ENCODE results near the gene SLC32A1. TPM values are rescaled to one million over a fixed set of nuclear protein-coding genes. Genes with fewer than 3 reads are reported as not detected.

The SLC32A1 gene
- total and polyA plus RNA-seq, 9 donors, result not detected

- no peaks in the 10 kb centered on the region for H3K9me3 ChIP-seq
- no peak for DNase-seq
- WGBS, 3 donors, result 85 to 91% (median 91%) methylated on average over 4 of the region's 4 CpGs
- TF ChIP-seq CTCF (IDR thresholded peaks at IDR 0.05) (no peak), POLR2A (IDR thresholded peaks at IDR 0.05) (no peak), EP300 (IDR thresholded peaks at IDR 0.05) (no peak)
- H3K27ac ChIP-seq, result no peak overlapping the region
- H3K4me3 ChIP-seq, result no peak overlapping the region
- intact Hi-C loops (cut with DNase I), result no loop called here
- no peaks in the 10 kb centered on the region for H3K36me3 ChIP-seq
- H3K4me1 ChIP-seq (ENCODE audit: insufficient read depth), result peaks cover 3% of the 10 kb centered on the region
- no peaks in the 10 kb centered on the region for H3K27me3 ChIP-seq
Observed at GRCh38 chr20:38760978-38761377, 36.7 kb downstream of the SLC32A1 start.

GRCh38 chr20:38762174-38762573, 37.9 kb downstream of the SLC32A1 start:
- Histone ChIP-seq H3K4me1 (ENCODE audit: insufficient read depth) (peaks cover 3% of the 10 kb centered on the region), H3K27ac (no peak overlapping the region), H3K9me3 (no peaks in the 10 kb centered on the region), H3K4me3 (no peak overlapping the region), H3K36me3 (no peaks in the 10 kb centered on the region), H3K27me3 (no peaks in the 10 kb centered on the region)
- no peak for TF ChIP-seq EP300 (IDR thresholded peaks at IDR 0.05)
- no peak for TF ChIP-seq CTCF (IDR thresholded peaks at IDR 0.05)
- TF ChIP-seq POLR2A (IDR thresholded peaks at IDR 0.05), result no peak
- intact Hi-C loops (cut with DNase I), result no loop called here
- no peak for DNase-seq

GRCh38 chr20:38763616-38764015, 39.3 kb downstream of the SLC32A1 start:
- H3K36me3 ChIP-seq, result no peaks in the 10 kb centered on the region
- peaks cover 3% of the 10 kb centered on the region for H3K4me1 ChIP-seq (ENCODE audit: insufficient read depth)
- no peaks in the 10 kb centered on the region for H3K27me3 ChIP-seq
- no peak for DNase-seq
- 70 to 84% (median 82%) methylated on average over 1 of the region's 1 CpG for WGBS, 3 donors
- intact Hi-C loops (cut with DNase I), result no loop called here
- H3K4me3 ChIP-seq, result no peak overlapping the region
- no peak for TF ChIP-seq EP300 (IDR thresholded peaks at IDR 0.05)
- H3K9me3 ChIP-seq, result no peaks in the 10 kb centered on the region
- H3K27ac ChIP-seq, result no peak overlapping the region

- intact Hi-C loops (cut with DNase I), result no loop called here
- WGBS, 3 donors, result 68 to 76% (median 69%) methylated on average over 11 of the region's 11 CpGs
- Histone ChIP-seq H3K27ac (no peak overlapping the region), H3K4me1 (ENCODE audit: insufficient read depth) (peaks cover 3% of the 10 kb centered on the region), H3K36me3 (no peaks in the 10 kb centered on the region), H3K27me3 (no peaks in the 10 kb centered on the region), H3K4me3 (no peak overlapping the region), H3K9me3 (no peaks in the 10 kb centered on the region)
- no peak for DNase-seq
- TF ChIP-seq CTCF (IDR thresholded peaks at IDR 0.05) (no peak), EP300 (IDR thresholded peaks at IDR 0.05) (no peak), POLR2A (IDR thresholded peaks at IDR 0.05) (no peak)
Observed at GRCh38 chr20:38764567-38765318, 40.5 kb downstream of the SLC32A1 start.

GRCh38 chr20:38766071-38766470, 41.8 kb downstream of the SLC32A1 start:
- Histone ChIP-seq H3K4me1 (ENCODE audit: insufficient read depth) (peaks cover 3% of the 10 kb centered on the region), H3K4me3 (no peak overlapping the region), H3K27ac (no peak overlapping the region), H3K36me3 (no peaks in the 10 kb centered on the region), H3K27me3 (no peaks in the 10 kb centered on the region), H3K9me3 (no peaks in the 10 kb centered on the region)
- WGBS, 3 donors, result 24 to 38% (median 25%) methylated on average over 4 of the region's 4 CpGs
- intact Hi-C loops (cut with DNase I), result no loop called here
- DNase-seq, result no peak
- TF ChIP-seq POLR2A (IDR thresholded peaks at IDR 0.05) (no peak), EP300 (IDR thresholded peaks at IDR 0.05) (no peak), CTCF (IDR thresholded peaks at IDR 0.05) (no peak)

All from ovary (tissue), 9 donors.